Measurements from ENCODE around the gene RNASET2.
"Not testable (repeated sequence)": the region's sequence is repeated elsewhere in the genome, so short reads cannot be mapped to it uniquely, and the experiment has no call there.

RNASET2 gene

DNA sequence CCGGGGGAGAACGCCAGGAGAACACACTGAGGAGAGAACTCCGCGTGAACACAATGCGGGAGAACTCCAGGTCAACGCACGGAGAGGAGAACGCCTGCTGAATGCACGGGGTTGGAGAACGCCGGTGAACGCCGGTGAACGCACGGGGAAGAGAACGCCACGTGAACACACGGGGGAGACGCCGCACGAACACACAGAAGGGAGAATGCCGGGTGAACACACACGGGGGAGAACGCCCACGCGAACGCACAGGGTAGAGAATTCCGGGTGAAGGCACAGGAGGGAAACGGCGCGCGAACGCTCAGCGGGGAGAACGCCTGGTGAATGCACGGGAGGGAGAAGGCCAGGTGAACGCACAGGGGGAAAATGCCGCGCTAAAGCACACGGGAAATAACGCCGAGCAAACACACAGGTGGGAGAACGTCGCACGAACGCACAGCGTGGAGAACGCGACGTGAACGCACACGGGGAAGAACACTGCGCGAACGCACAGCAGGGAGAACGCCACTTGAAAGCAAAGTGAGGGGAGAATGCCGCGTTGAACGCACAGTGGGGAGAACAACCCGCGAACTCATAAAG, 56.1 kb downstream of the RNASET2 start:
- DNase-seq = no peak

DNA sequence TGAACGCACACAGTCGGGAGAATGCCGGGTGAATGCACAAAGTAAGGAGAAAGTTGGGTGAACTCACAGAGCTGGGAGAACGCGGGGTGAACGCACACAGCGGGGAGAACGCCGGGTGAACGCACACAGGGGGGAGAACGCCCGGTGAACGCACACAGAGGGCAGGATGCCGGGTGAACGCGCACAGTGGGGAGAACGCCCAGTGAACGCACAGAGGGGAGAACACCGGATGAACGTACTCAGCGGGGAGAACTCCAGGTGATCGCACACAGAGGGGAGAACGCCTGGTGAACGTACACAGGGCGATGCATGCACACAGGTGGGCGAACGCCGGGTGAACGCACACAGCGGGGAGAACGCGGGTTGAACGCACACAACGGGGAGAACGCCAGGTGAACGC, 57.4 kb downstream of the RNASET2 start:
- no peak for DNase-seq

DNA sequence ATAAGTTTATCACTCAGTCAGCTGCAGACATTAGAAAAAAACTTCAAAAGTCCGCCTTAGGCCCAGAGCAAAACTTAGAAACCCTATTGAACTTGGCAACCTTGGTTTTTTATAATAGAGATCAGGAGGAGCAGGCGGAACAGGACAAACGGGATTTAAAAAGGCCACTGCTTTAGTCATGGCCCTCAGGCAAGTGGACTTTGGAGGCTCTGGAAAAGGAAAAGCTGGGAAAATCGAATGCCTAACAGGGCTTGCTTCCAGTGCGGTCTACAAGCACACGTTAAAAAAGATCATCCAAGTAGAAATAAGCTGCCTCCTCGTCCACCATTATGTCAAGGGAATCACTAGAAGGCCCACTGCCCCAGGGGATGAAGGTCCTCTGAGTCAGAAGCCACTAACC, 61.7 kb downstream of the RNASET2 start:
- not testable (repeated sequence) for DNase-seq

DNA sequence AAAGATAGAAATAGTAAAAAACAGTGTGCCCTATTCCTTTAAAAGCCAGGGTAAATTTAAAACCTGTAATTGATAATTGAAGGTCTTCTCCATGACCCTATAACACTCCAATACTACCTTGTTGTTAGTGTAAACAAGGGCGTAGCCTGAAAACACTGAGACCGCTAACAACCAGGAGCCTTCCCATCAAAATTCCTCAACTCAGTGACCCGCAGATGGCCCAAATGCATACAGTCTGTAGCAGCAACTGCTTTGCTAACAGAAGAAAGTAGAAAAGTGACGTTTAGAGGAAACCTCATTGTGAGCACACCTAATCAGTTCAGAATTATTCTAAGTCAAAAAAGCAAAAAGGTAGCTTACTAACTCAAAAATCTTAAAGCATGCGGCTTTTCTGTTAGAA, 63.9 kb downstream of the RNASET2 start:
- not testable (repeated sequence) for DNase-seq

DNA sequence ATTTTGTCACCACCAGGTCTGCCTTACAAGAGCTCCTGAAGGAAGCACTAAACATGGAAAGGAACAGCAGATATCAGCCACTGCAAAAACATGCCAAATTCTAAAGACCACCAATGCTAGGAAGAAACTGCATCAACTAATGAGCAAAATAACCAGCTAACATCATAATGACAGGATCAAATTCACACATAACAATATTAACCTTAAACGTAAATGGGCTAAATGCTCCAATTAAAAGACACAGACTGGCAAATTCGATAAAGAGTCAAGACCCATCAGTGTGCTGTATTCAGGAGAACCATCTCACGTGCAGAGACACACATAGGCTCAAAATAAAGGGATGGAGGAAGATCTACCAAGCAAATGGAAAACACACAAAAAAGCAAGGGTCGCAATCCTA, 69.6 kb downstream of the RNASET2 start:
- not testable (repeated sequence) for DNase-seq

DNA sequence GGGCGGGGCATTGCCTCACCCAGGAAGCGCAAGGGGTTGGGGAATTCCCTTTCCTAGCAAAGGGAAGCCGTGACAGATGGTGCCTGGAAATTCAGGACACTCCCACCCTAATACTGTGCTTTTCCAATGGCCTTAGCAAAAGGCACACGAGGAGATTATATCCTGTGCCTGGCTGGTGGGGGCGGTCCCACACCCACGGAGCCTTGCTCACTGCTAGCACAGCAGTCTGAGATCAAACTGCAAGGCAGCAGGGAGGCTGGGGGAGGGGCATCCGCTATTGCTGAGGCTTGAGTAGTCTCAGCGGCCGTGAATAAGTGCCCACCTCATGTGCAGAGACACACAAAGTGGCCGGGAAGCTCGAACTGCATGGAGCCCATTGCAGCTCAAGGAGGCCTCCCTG, 71.4 kb downstream of the RNASET2 start:
- DNase-seq = not testable (repeated sequence)

DNA sequence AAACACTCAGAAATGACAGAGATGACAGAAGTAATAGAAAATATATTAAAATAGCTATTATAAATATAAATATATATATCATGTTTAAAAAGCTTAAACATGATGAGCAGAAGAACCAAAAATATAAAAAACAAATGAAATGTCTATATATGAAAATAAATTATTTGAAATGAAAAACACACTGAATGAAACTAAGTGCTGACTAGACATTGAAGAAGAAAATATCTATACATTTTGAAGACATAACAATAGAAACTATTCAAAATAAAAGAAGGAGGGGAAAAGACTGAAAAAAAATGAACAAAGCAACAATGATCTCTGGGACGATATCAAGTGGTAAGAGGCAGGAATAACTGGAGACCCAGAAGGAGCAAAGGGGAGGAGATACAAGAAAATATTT, 76.8 kb downstream of the RNASET2 start:
- DNase-seq = no peak

Data from GOT3 (cell line).